OCI-LY1 (cell line): ENCODE data around the gene CMIP.

Experiments
- EZH2 ChIP-seq: fragments of 200-600 bp; sonication (generic), shearing (Covaris generic); IDR thresholded peaks from 2 replicates; pipeline ENCODE4 v1.8.0; 2017; ENCODE audit warnings: borderline replicate concordance, mixed run types, mild to moderate bottlenecking, antibody characterized with exemption, low read length, moderate library complexity, mixed read lengths
- TF ChIP-seq, protein P1 (sequence below): fragments of 200-600 bp; sonication (generic), shearing (Covaris generic); IDR thresholded peaks from 2 replicates; pipeline ENCODE4 v1.5.1; 2017; ENCODE audit warnings: mild to moderate bottlenecking, antibody characterized with exemption, low read length, moderate library complexity, mixed read lengths

GRCh38 chr16:81550432-81550808, 105.8 kb downstream of the CMIP start:
- TF ChIP-seq, protein P1, sequence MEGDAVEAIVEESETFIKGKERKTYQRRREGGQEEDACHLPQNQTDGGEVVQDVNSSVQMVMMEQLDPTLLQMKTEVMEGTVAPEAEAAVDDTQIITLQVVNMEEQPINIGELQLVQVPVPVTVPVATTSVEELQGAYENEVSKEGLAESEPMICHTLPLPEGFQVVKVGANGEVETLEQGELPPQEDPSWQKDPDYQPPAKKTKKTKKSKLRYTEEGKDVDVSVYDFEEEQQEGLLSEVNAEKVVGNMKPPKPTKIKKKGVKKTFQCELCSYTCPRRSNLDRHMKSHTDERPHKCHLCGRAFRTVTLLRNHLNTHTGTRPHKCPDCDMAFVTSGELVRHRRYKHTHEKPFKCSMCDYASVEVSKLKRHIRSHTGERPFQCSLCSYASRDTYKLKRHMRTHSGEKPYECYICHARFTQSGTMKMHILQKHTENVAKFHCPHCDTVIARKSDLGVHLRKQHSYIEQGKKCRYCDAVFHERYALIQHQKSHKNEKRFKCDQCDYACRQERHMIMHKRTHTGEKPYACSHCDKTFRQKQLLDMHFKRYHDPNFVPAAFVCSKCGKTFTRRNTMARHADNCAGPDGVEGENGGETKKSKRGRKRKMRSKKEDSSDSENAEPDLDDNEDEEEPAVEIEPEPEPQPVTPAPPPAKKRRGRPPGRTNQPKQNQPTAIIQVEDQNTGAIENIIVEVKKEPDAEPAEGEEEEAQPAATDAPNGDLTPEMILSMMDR = no peak
- no peak for TF ChIP-seq EZH2
